ENCODE measurements around the gene MYEOV. TPM values are rescaled to one million over a fixed set of nuclear protein-coding genes. Genes with fewer than 3 reads are reported as not detected.

The MYEOV gene
- total and polyA plus RNA-seq, 4 donors = 0.39 TPM; not detected in 3

GRCh38 chr11:69307421-69307820 is 13.5 kb downstream of the MYEOV start:
- Histone ChIP-seq H3K27ac (ENCODE audit: low read depth, low read length) (no peak overlapping the region), H3K9me3 (ENCODE audit: control insufficient read depth, insufficient read depth, low read length) (no peaks in the 10 kb centered on the region), H3K4me1 (ENCODE audit: control insufficient read depth, insufficient read depth, low read length) (peaks cover 34% of the 10 kb centered on the region), H3K36me3 (ENCODE audit: control insufficient read depth, insufficient read depth, low read length) (no peaks in the 10 kb centered on the region), H3K4me3 (ENCODE audit: low read depth, low read length) (no peak overlapping the region), H3K27me3 (ENCODE audit: control insufficient read depth, insufficient read depth, low read length) (no peaks in the 10 kb centered on the region)
- WGBS (ENCODE audit: insufficient coverage) = 93% methylated on average over 5 of the region's 6 CpGs
- no peak for DNase-seq (ENCODE audit: low read depth in 4 of 6, low spot score in 6 of 6)

- Histone ChIP-seq H3K27ac (ENCODE audit: low read depth, low read length) (no peak overlapping the region), H3K9me3 (ENCODE audit: control insufficient read depth, insufficient read depth, low read length) (no peaks in the 10 kb centered on the region), H3K4me3 (ENCODE audit: low read depth, low read length) (no peak overlapping the region), H3K36me3 (ENCODE audit: control insufficient read depth, insufficient read depth, low read length) (no peaks in the 10 kb centered on the region), H3K4me1 (ENCODE audit: control insufficient read depth, insufficient read depth, low read length) (peaks cover 34% of the 10 kb centered on the region), H3K27me3 (ENCODE audit: control insufficient read depth, insufficient read depth, low read length) (no peaks in the 10 kb centered on the region)
- no peak for DNase-seq (ENCODE audit: low read depth in 4 of 6, low spot score in 6 of 6)
- 81% methylated on average over 12 of the region's 12 CpGs for WGBS (ENCODE audit: insufficient coverage)
Observed at GRCh38 chr11:69307871-69308431, 14.0 kb downstream of the MYEOV start.

GRCh38 chr11:69308491-69308911 is 14.5 kb downstream of the MYEOV start:
- Histone ChIP-seq H3K27ac (ENCODE audit: low read depth, low read length) (no peak overlapping the region), H3K9me3 (ENCODE audit: control insufficient read depth, insufficient read depth, low read length) (no peaks in the 10 kb centered on the region), H3K4me3 (ENCODE audit: low read depth, low read length) (no peak overlapping the region), H3K36me3 (ENCODE audit: control insufficient read depth, insufficient read depth, low read length) (no peaks in the 10 kb centered on the region), H3K4me1 (ENCODE audit: control insufficient read depth, insufficient read depth, low read length) (peaks cover 37% of the 10 kb centered on the region), H3K27me3 (ENCODE audit: control insufficient read depth, insufficient read depth, low read length) (no peaks in the 10 kb centered on the region)
- 89% methylated on average over 8 of the region's 9 CpGs for WGBS (ENCODE audit: insufficient coverage)
- no peak for DNase-seq (ENCODE audit: low read depth in 4 of 6, low spot score in 6 of 6)

GRCh38 chr11:69308936-69309615 is 15.1 kb downstream of the MYEOV start:
- WGBS (ENCODE audit: insufficient coverage) = 89% methylated on average over 10 of the region's 10 CpGs
- no peaks in the 10 kb centered on the region for H3K9me3 ChIP-seq (ENCODE audit: control insufficient read depth, insufficient read depth, low read length)
- H3K4me1 ChIP-seq (ENCODE audit: control insufficient read depth, insufficient read depth, low read length) = peaks cover 37% of the 10 kb centered on the region
- H3K27me3 ChIP-seq (ENCODE audit: control insufficient read depth, insufficient read depth, low read length) = no peaks in the 10 kb centered on the region
- H3K27ac ChIP-seq (ENCODE audit: low read depth, low read length) = no peak overlapping the region
- DNase-seq (ENCODE audit: low read depth in 4 of 6, low spot score in 6 of 6) = no peak
- H3K36me3 ChIP-seq (ENCODE audit: control insufficient read depth, insufficient read depth, low read length) = no peaks in the 10 kb centered on the region
- no peak overlapping the region for H3K4me3 ChIP-seq (ENCODE audit: low read depth, low read length)

GRCh38 chr11:69309631-69310280 is 15.8 kb downstream of the MYEOV start:
- Histone ChIP-seq H3K9me3 (ENCODE audit: control insufficient read depth, insufficient read depth, low read length) (no peaks in the 10 kb centered on the region), H3K27me3 (ENCODE audit: control insufficient read depth, insufficient read depth, low read length) (no peaks in the 10 kb centered on the region), H3K4me3 (ENCODE audit: low read depth, low read length) (no peak overlapping the region), H3K36me3 (ENCODE audit: control insufficient read depth, insufficient read depth, low read length) (no peaks in the 10 kb centered on the region), H3K27ac (ENCODE audit: low read depth, low read length) (no peak overlapping the region), H3K4me1 (ENCODE audit: control insufficient read depth, insufficient read depth, low read length) (peaks cover 37% of the 10 kb centered on the region)
- no peak for DNase-seq (ENCODE audit: low read depth in 4 of 6, low spot score in 6 of 6)
- 73% methylated on average over 8 of the region's 8 CpGs for WGBS (ENCODE audit: insufficient coverage)

- DNase-seq (ENCODE audit: low read depth in 4 of 6, low spot score in 6 of 6) = no peak
- H3K4me1 ChIP-seq (ENCODE audit: control insufficient read depth, insufficient read depth, low read length) = peaks cover 37% of the 10 kb centered on the region
- H3K36me3 ChIP-seq (ENCODE audit: control insufficient read depth, insufficient read depth, low read length) = no peaks in the 10 kb centered on the region
- H3K27me3 ChIP-seq (ENCODE audit: control insufficient read depth, insufficient read depth, low read length) = no peaks in the 10 kb centered on the region
- no peak overlapping the region for H3K4me3 ChIP-seq (ENCODE audit: low read depth, low read length)
- no peaks in the 10 kb centered on the region for H3K9me3 ChIP-seq (ENCODE audit: control insufficient read depth, insufficient read depth, low read length)
- H3K27ac ChIP-seq (ENCODE audit: low read depth, low read length) = no peak overlapping the region
- WGBS (ENCODE audit: insufficient coverage) = 86% methylated on average over 13 of the region's 13 CpGs
Observed at GRCh38 chr11:69310351-69310750, 16.4 kb downstream of the MYEOV start.

GRCh38 chr11:69310934-69311766 is 17.2 kb downstream of the MYEOV start:
- DNase-seq (ENCODE audit: low read depth in 4 of 6, low spot score in 6 of 6) = no peak
- Histone ChIP-seq H3K36me3 (ENCODE audit: control insufficient read depth, insufficient read depth, low read length) (no peaks in the 10 kb centered on the region), H3K4me3 (ENCODE audit: low read depth, low read length) (no peak overlapping the region), H3K9me3 (ENCODE audit: control insufficient read depth, insufficient read depth, low read length) (no peaks in the 10 kb centered on the region), H3K4me1 (ENCODE audit: control insufficient read depth, insufficient read depth, low read length) (peaks cover 36% of the 10 kb centered on the region), H3K27ac (ENCODE audit: low read depth, low read length) (no peak overlapping the region), H3K27me3 (ENCODE audit: control insufficient read depth, insufficient read depth, low read length) (no peaks in the 10 kb centered on the region)
- 86% methylated on average over 12 of the region's 14 CpGs for WGBS (ENCODE audit: insufficient coverage)

GRCh38 chr11:69311767-69312385 is 17.9 kb downstream of the MYEOV start:
- Histone ChIP-seq H3K27me3 (ENCODE audit: control insufficient read depth, insufficient read depth, low read length) (no peaks in the 10 kb centered on the region), H3K4me3 (ENCODE audit: low read depth, low read length) (no peak overlapping the region), H3K27ac (ENCODE audit: low read depth, low read length) (no peak overlapping the region), H3K36me3 (ENCODE audit: control insufficient read depth, insufficient read depth, low read length) (no peaks in the 10 kb centered on the region), H3K4me1 (ENCODE audit: control insufficient read depth, insufficient read depth, low read length) (peaks cover 32% of the 10 kb centered on the region), H3K9me3 (ENCODE audit: control insufficient read depth, insufficient read depth, low read length) (no peaks in the 10 kb centered on the region)
- WGBS (ENCODE audit: insufficient coverage) = 2% methylated on average over 6 of the region's 14 CpGs
- DNase-seq (ENCODE audit: low read depth in 4 of 6, low spot score in 6 of 6) = peak in 3 of 6 donors; percentile 10 to 79 (median 59)
